Measurements from ENCODE around the gene OR2AG1.

Gene OR2AG1

GRCh38 chr11:6834021-6834420, 51.2 kb downstream of the OR2AG1 start:
- in situ Hi-C loops (cut with MboI; ENCODE audit: low sequenced_read_pairs, unreplicated experiment): no loop called here
- no peak for TF ChIP-seq CTCF (IDR thresholded peaks at IDR 0.05; ENCODE audit: borderline replicate concordance, control extremely low read depth, extremely low read depth, insufficient read depth, missing control alignments)
- no peak for DNase-seq (ENCODE audit: low spot score)
